Choroid plexus epithelial cell (primary cell): ENCODE data around the gene AIP.

Experiments
- DNase-seq: peaks from one replicate; pipeline ENCODE4 v3.0.0-alpha.2; 2010; ENCODE audit warnings: low read depth
- H3K4me3 ChIP-seq: 2 replicates; pipeline ENCODE4 v1.5.1; 2011; ENCODE audit warnings: low read depth, mild to moderate bottlenecking, control low read depth, low read length, moderate library complexity
- TF ChIP-seq, protein P1 (sequence below): conservative IDR thresholded peaks from 2 replicates; pipeline ENCODE4 v1.5.1; 2011; ENCODE audit warnings: low read depth, mild to moderate bottlenecking, control low read depth, inconsistent platforms, low read length, moderate library complexity

Gene AIP

DNA sequence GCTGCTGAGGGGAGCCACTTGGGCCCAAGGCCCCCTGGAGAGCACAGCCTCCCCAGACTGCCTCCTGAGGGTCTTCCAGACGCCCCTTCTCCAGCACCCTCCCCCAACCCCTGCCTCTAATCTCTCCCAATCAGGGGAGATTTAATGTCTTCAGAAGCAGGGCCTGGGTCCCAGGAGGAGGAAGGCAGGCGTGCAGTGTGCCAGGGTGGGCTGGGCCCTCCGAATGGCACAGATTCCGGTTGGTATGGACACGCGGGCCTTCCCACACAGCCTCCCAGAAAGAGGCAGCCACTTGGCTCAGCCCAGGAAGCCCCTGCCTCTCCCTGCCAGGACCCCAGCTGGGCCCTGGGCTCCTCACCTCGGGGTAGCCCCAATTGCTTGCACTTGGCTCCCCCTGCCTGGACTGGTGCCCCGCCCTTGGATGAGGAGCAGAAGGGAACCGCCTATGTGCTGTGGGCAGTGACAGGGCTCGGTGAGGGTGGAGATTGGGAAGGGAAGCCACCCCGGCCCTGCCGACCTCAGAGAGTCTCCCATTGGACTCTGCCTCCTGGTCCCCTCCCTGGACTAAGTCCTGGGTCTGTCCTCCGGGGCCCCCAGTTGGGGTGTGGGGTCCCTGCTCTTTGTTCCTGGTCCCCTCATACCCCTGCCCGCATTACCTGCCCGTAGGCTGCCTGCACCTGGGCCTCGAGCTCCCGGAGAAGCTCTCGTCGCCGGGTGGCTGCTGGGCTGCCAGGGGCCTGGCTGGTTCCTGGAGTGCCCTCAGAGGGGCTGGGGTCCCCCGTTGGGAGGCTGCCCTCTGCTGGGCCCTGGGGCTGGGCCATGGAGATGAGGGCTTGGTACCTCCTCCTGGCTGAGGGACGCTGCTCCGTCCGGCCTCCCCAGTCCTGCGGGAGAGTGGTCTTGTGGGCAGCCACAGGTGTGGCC is 41.0 kb downstream of the AIP start:
- H3K4me3 ChIP-seq = no peak overlapping the region
- no peak for DNase-seq
- TF ChIP-seq, protein P1, sequence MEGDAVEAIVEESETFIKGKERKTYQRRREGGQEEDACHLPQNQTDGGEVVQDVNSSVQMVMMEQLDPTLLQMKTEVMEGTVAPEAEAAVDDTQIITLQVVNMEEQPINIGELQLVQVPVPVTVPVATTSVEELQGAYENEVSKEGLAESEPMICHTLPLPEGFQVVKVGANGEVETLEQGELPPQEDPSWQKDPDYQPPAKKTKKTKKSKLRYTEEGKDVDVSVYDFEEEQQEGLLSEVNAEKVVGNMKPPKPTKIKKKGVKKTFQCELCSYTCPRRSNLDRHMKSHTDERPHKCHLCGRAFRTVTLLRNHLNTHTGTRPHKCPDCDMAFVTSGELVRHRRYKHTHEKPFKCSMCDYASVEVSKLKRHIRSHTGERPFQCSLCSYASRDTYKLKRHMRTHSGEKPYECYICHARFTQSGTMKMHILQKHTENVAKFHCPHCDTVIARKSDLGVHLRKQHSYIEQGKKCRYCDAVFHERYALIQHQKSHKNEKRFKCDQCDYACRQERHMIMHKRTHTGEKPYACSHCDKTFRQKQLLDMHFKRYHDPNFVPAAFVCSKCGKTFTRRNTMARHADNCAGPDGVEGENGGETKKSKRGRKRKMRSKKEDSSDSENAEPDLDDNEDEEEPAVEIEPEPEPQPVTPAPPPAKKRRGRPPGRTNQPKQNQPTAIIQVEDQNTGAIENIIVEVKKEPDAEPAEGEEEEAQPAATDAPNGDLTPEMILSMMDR = no peak

DNA sequence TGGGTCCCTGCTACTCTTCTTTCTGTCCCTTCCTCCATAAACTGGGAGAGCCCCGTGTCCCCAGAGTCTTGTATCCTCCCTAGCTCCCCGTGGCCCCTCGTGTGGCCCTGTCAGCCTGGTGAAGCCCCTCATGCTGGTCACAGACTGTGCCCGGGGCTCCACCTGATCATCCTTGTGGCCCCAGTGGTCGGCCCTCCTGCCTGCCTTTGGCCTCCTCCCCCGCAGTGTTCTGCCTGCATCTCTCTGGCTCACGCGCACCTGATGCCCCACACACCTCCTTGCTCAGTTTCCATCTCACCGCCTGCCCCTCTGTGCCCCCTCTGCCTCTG is 41.6 kb downstream of the AIP start:
- no peak overlapping the region for H3K4me3 ChIP-seq
- DNase-seq = no peak
- TF ChIP-seq, protein P1 = no peak

DNA sequence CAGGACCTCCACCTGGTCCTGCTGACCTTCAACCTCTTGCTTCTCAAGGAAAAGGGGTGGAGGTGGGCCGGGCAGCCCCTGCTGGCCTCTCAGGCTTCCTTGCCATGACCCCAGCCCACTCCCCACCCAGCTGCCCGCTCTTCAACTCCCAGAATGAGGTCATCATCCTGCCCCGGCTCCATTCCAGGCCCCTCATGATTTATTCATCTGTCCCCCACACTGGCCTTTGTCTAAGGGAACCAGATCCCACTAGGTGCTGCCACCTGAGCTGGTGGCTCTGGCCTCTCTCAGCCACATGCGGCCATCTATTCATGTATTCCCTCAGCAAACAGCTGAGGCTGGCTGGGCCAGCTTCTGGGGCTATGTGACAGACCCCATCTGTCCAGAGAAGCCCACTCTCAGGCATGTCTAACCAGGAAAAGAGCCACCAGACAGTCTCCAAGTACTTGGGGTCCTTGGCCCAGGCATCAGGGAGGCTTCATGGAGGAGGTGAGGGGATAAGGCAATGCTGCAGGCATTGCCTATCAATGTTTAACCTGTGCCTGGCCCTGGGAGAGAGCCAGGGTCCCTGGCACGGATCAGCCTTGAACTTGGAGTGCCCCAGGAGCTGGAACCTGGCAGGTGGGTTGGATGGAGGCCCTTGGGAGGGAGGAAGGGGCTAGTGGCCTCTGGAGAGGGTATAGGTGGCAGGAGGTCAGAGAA is 42.6 kb downstream of the AIP start:
- TF ChIP-seq, protein P1 = no peak
- DNase-seq = no peak

DNA sequence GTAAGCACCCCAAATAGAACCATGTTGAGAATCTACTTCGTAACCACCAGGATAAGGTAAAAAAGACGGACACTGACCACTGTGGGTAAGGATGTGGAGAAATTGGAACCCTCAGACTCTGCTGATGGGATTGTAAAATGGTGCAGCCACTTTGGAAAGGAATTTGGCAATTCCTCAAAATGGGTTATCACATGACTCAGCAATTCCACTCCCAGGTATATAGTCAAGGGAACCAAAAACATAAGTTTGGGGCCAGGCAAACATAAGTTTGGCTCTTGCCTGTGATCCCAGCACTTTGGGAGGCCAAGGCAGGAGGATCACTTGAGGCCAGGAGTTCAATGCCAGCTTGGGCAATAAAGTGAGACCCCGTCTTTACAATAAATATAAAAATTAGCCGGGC is 45.5 kb downstream of the AIP start:
- H3K4me3 ChIP-seq = no peak overlapping the region
- TF ChIP-seq, protein P1 = no peak
- no peak for DNase-seq

More for the DNA sequence above, 42.6 kb downstream of the AIP start:
- H3K4me3 ChIP-seq = no peak overlapping the region

DNA sequence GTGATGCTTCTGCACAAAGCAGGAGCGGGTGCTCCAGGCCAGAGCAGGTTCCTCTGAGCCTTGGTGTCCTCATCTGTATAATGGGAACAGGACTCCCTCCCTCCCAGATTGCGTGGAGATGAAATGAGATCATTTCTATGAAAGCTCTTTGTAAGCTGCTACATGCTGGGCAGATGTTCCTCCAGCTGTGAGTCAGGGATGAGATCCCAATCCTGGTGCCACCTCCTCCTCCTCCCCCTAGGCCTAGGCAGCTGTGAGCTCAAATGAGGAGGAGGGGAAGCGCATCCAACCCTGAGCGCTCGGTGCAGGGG is 47.4 kb downstream of the AIP start:
- no peak overlapping the region for H3K4me3 ChIP-seq
- TF ChIP-seq, protein P1 = no peak
- DNase-seq = no peak

DNA sequence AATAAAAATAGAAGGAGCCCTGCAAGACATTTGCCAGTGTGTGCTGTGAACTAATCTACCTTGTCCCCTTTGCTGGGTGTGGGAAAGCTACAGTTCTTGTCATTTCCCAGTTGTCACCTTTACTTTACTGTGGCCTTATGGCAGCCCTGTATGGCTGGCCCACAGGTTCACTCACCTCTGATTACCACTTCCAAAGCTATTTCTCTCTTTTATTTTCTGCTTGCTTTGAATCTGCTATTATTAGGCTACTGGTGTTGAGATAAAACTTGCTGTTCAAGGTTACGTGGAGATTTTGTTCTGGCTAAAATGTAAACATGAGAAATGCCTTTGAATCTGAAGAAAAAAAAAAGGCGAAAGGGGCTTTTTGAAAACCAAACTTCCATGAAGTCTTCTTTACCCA is 50.1 kb downstream of the AIP start:
- no peak for DNase-seq
- no peak overlapping the region for H3K4me3 ChIP-seq
- TF ChIP-seq, protein P1 = no peak
